Lung microvascular endothelial cell (primary cell): ENCODE data around the gene CDH6. TPM values are rescaled to one million over a fixed set of nuclear protein-coding genes. Genes with fewer than 3 reads are reported as not detected.

Source experiments
- DNase-seq, 2 donors: peaks; one replicate each; pipeline versions ENCODE4 v3.0.0 to v3.0.0-alpha.2; 2010; ENCODE audit warnings: low read depth in 2 of 2
- total RNA-seq: library from RNA; depleted of rRNA; stranded (reverse); fragments of >200 nt; gene quantifications from 2 replicates; pipeline ENCODE4 v1.2.1, GENCODE V29; 2014

The CDH6 gene
- total RNA-seq, 1 donor from 2014 or later = not detected

DNA sequence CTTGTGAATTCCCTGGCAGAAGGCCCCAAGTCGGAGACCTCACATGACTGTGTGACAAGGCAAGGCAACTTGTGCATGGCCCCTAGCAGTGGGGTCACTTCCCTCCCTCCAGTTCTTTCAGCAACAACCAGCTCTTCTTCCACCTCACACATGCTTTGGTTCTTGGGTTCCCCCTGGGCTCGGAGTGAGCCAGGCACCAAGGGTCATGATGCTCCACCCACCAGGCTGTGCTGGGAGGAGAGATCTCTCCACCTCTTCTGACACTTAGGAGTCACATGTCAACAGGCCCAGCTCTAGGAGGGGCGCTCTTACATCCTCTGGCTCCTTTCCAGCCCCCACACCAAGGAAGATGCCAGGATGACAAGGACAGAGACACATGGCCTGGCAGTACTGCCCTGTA lies 56.7 kb downstream of the CDH6 start:
- no peak for DNase-seq

DNA sequence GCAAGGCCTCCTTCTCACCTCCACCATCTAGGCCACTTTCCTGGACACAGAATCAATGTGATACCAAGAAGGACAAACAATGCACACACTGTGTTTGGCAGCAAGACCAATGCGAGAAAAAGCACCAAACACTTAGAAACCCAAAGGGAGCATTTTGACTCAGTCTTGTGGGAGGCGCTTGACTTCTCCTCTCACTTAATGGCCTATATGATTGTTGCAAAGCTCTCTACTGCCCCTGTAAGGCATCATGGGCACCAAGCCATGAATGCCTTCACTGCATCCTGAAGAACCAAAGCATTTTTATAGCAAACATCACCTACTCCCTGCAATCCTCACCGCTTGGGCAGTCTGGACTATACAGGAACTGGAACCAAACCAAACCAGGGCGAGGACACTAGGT lies 57.5 kb downstream of the CDH6 start:
- no peak for DNase-seq

DNA sequence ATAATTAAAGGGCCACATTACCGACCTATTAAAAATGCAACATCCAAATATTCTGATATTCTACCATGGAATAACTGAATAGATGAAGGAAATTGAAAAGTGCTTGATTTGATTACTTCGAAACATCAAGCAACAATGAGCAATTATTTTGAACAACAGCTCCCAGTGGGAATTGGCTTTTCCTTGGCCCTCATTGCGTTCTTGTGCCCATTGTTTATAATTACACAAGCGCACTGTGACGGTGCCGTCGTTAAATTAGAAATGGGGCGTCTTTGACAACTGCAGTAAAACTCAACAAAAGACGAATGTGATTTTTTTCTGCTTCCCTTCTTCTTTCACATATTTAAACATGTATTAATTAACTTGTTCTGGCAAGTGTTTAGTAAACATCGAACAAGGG lies 61.6 kb downstream of the CDH6 start:
- no peak for DNase-seq

GRCh38 chr5:31268256-31268655 lies 74.8 kb downstream of the CDH6 start:
- no peak for DNase-seq

- no peak for DNase-seq
Observed at GRCh38 chr5:31268686-31269085, 75.2 kb downstream of the CDH6 start.

DNA sequence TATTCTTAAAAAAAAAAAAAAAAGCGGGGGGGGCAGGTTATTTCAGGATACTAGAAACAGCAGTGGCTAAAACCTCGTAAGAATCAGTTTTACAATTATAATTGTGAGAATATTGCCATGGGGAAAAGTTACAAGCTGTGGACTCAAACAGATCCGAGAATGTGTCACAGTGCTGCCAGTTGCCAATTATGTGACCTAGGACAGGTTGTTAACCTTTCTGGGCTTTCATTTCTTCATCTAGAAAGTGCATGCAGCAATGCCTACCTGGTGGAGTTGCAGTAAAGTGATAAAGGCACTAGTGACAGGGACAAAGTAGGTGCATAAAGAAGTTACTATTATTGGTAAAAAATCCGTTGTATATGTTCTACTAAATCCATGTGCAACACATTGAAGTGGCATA lies 75.8 kb downstream of the CDH6 start:
- no peak for DNase-seq

DNA sequence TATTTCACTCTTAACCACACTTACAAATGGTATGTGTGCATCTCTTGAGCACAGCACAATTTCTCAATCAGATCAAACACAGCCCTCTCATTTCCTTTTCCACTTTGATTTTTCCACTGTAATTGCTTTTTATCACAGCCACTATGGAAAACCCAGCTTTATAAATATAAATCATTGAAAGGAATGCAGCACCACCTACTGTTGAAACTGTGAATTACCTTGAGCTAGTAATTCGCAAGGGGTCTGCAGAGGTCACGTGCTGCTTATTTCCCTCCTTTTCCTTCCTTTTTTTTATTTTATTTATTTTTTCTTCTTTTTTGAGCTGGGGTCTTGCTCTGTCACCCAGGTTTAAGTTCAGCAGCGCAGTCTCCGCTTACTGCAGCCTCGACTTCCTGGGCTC lies 76.9 kb downstream of the CDH6 start:
- DNase-seq = peak in 1 of 2 donors; percentile 9

GRCh38 chr5:31271567-31271966 lies 78.1 kb downstream of the CDH6 start:
- no peak for DNase-seq

DNA sequence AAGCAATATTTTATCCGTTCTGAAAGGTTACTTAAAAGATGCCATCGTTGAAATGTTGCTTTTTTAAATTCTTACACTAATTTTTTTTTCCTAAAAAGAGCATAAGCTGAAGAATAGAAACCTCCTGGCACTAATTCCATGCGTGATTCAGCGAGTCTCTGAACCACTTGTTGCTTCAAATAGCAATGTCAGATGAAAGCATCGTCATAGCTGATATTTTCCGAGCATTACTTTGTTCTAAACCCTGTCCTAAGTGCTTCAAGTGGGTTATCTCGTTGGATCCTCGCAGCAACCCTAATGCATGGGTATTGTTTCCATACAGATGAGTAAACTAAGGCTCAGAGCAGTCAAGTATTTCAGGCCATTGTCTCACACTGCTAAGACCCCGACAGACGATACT lies 79.7 kb downstream of the CDH6 start:
- no peak for DNase-seq

DNA sequence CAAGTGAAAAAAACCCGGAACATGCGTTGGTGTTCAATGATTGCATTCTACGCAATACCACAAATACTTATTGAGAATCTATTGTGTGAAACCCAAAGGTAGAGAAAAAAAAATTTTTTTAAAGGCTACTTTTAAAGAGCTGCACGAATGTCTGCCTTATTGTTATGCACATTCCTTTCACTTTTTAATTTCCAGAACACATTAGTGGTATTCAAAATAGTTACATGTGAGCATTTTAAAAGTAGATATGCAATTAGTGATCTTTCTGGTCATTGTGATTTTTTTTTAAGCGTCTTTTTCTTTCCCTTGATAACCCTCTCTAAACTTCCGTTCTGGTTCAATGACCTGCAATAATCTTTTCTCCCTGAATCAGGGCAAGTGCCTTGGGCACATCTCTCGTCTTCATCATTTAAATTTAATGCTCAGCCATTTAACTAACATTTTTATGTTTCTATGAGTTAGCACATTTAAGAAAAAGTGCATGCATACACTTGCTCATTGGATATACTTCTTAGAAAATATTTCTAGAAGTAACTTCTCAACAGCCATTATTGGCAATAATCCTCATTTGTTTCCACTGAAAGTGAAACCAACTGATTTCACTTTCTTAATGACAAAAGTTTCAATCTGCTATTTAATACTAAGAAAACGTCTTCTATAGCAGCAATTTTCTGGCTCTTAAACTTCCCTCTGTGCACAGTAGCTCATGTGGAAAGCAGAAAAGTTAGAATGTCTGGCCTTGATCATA lies 80.3 kb downstream of the CDH6 start:
- DNase-seq = no peak

- DNase-seq = no peak
Observed at GRCh38 chr5:31280210-31280609, 86.7 kb downstream of the CDH6 start.

GRCh38 chr5:31283326-31283725 lies 89.8 kb downstream of the CDH6 start:
- DNase-seq = no peak

DNA sequence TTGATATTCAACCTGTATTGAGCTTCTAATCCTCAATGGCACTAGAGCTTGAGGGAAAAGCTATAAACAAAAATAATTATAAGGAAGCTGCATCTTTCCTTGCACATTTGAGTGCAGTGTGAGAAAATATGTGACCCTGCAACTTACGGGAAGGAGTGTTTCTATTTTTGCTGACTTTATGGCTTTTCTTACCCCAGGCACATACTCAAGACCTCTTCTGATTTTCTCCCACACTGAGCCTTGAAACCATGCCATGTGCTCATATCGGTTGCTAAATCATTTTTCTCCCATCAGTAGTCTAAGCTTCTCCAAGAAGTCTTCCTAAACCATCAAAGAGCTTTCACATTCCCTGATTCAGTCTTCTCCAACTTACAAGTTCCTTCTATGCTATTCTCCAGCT lies 91.5 kb downstream of the CDH6 start:
- no peak for DNase-seq

DNA sequence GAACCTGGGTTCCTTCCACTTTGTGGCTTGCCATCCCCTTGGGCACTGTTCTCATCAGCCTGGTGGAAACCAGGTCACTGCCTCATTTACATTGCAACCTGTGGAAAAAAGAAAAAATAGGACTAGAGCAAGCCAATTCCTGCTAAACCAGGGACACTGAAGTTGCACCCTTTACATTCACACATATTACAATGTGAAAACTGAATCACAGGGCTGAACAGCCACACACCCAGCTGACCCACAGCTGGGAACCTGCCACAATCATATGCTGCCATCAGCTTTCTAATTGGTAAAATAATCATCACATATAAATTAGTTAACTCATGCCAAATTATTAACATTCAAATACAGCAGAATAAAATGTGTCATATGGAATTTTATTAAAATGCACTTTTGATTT lies 94.5 kb downstream of the CDH6 start:
- no peak for DNase-seq

- DNase-seq = no peak
Observed at GRCh38 chr5:31289429-31289828, 95.9 kb downstream of the CDH6 start.

DNA sequence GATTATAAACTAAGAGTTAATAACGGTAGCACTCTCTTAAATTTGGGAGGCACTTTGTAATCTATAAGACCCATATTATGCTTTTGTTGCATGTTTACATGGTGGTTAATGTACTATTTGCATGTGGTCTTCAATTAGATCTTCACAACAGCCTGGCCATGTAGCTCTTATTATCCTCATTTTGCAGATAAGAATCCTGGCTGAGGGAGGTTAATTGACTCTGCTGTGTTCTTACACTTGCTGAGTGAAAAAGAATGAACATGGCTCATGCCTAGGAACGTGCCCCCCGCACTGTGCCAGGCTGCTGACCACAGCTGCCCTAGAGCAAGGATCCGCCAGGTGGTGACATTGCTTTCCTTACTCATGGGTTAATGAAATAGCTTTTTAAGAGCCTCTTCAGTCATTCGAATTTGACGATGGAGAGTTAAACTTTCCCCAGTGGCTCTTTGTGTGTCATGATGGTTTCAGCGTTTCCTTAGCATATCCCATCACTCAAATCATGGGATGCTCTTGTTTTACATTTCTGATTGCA lies 97.9 kb downstream of the CDH6 start:
- DNase-seq = no peak

- no peak for DNase-seq
Observed at GRCh38 chr5:31300501-31300900, 107.0 kb downstream of the CDH6 start.

DNA sequence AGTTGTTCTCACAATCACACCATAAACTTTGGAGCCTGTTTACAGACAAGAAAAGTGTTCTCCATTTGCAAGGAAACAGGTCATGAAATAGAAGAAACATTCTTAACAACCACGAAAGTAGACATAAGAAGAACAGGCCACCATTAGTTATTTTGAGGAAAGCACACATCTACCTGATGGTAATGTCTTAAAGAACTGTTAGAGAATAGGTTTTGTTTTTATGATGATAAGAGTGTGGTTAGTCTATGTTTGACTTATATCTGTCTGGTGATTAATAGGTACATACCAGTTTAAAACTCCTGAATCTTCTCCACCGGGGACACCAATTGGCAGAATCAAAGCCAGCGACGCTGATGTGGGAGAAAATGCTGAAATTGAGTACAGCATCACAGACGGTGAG lies 108.3 kb downstream of the CDH6 start:
- DNase-seq = no peak

GRCh38 chr5:31303688-31304087 lies 110.2 kb downstream of the CDH6 start:
- DNase-seq = no peak

GRCh38 chr5:31317665-31318064 lies 124.2 kb downstream of the CDH6 start:
- no peak for DNase-seq

GRCh38 chr5:31319335-31319734 lies 125.8 kb downstream of the CDH6 start:
- DNase-seq = no peak

- no peak for DNase-seq
Observed at GRCh38 chr5:31322946-31323345, 129.5 kb downstream of the CDH6 start.

DNA sequence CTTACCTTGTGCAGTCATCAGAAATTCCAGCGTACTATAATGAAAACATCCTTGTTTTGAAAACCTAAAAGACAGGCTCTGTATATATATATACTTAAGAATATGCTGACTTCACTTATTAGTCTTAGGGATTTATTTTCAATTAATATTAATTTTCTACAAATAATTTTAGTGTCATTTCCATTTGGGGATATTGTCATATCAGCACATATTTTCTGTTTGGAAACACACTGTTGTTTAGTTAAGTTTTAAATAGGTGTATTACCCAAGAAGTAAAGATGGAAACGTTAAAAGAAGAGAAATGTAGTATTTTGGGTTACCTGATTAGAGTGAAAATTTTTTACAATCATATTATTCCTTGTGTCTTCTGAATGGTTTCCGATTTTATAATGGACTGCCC lies 131.4 kb downstream of the CDH6 start:
- no peak for DNase-seq
